Activated T-helper 17 cell treated with anti-CD3 and anti-CD28 coated beads, Interleukin-2, amount 50 U/mL, for 72 hours (primary cell): ENCODE results near the gene ULK3. TPM values are rescaled to one million over a fixed set of nuclear protein-coding genes. Genes with fewer than 3 reads are reported as not detected.
"Not testable (repeated sequence)": the region's sequence is repeated elsewhere in the genome, so short reads cannot be mapped to it uniquely, and the experiment has no call there.

Experiments used
- ATAC-seq: fragments of 150-1000 bp; cut with Tn5 transposase; replicated peaks from 2 replicates; pipeline ENCODE4 v1.10.0; 2021; ENCODE audit warnings: mild to moderate bottlenecking, moderate library complexity
- H3K27ac Mint-ChIP-seq: one replicate; pipeline ENCODE4 v1.8.0; 2022; ENCODE audit warnings: mixed read lengths
- H3K27me3 Mint-ChIP-seq: one replicate; pipeline ENCODE4 v1.8.0; 2022; ENCODE audit warnings: mixed read lengths
- H3K36me3 Mint-ChIP-seq: one replicate; pipeline ENCODE4 v1.8.0; 2022; ENCODE audit warnings: low read depth, mild to moderate bottlenecking, mixed read lengths
- H3K4me1 Mint-ChIP-seq: one replicate; pipeline ENCODE4 v1.8.0; 2022; ENCODE audit warnings: mixed read lengths
- H3K4me3 Mint-ChIP-seq: one replicate; pipeline ENCODE4 v1.8.0; 2022; ENCODE audit warnings: mild to moderate bottlenecking, mixed read lengths
- H3K9me3 Mint-ChIP-seq: one replicate; pipeline ENCODE4 v1.8.0; 2022; ENCODE audit warnings: mixed read lengths
- total RNA-seq, 2 donors: library from RNA; stranded (reverse); gene quantifications; one replicate each; pipeline ENCODE4 v1.2.3, GENCODE V29; 2022

ULK3 gene, protein sequence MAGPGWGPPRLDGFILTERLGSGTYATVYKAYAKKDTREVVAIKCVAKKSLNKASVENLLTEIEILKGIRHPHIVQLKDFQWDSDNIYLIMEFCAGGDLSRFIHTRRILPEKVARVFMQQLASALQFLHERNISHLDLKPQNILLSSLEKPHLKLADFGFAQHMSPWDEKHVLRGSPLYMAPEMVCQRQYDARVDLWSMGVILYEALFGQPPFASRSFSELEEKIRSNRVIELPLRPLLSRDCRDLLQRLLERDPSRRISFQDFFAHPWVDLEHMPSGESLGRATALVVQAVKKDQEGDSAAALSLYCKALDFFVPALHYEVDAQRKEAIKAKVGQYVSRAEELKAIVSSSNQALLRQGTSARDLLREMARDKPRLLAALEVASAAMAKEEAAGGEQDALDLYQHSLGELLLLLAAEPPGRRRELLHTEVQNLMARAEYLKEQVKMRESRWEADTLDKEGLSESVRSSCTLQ
- 10 to 100 TPM; 44.1 to 46.7 TPM for total RNA-seq

DNA sequence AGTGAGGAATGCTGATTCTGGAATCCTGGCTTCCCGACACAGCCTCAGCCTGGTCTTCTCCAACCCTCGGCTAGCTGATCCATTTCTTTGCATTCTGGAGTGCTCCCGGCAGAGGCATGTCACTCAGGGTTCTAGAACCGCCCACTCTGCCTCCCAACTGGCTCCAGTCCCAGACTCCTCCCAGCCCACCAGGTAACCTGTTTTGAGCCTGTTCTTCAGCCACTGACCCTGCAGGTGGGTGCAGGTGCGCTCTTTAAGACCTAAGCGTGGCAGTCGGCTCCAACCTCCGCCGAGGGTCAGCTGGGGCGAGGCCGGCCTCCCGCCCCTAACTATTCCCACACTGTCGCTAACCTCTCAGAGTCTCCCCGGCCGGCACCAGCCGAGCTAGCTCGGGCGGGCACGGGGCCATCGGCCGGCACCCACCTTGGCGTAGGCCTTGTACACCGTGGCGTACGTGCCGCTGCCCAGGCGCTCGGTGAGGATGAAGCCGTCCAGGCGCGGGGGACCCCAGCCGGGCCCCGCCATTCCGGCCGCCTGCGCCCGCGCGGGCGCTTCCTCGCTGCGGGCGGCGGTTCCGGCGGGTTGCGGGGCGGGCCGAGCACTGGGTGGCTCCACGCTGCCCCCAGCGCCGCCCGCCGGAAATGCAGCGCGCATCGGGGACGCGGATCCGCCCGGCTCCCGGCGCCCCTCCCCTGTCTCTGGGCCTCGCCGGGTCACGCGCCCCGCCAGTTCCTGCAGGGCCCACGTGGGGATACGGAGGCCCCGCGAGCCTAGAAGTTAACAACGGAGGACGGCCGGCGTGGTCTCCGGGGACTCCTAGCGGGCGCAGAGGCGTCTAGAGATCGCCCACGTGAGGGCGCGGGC, at the start of gene ULK3:
Gene ULK3, minus strand, starts transcription at position 576 of the 864 bp plus-strand sequence. Its CDS starts 51 bp downstream, at position 525.
- Mint-ChIP-seq H3K4me3 (peak within 1 kb of the TSS; percentile 83), H3K36me3 (peaks cover 63% of the 10 kb centered on the region), H3K27ac (peak within 1 kb of the TSS; percentile 92), H3K27me3 (no peaks in the 10 kb centered on the region), H3K9me3 (no peaks in the 10 kb centered on the region), H3K4me1 (peaks cover 24% of the 10 kb centered on the region)
- peak; percentile 84 for ATAC-seq

DNA sequence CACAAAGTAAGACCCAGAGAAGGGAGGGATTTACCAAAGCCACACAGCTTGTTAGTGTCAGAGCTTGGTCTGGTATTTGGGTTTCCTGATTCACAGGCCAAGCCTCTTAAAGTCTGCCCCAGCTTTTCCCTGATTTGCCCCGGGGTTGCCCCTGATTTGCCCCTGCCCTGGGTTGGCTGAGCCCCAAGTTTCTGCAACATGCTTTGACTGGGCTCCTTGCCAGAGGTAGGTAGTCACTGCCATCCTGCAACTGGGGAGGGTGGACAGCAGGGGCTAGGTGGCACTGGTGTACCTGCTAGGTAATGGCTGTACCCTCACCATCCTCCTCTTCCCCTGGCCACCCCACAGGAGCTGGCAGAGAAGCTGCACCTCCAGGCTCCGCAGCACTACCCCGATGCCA, 49.4 kb upstream of the ULK3 start:
- no peaks in the 10 kb centered on the region for H3K9me3 Mint-ChIP-seq
- H3K27me3 Mint-ChIP-seq: no peaks in the 10 kb centered on the region
- peak overlapping the region; percentile 88 for H3K4me3 Mint-ChIP-seq
- H3K36me3 Mint-ChIP-seq: peaks cover 60% of the 10 kb centered on the region
- ATAC-seq: no peak
- H3K4me1 Mint-ChIP-seq: peaks cover 32% of the 10 kb centered on the region
- H3K27ac Mint-ChIP-seq: no peak overlapping the region

DNA sequence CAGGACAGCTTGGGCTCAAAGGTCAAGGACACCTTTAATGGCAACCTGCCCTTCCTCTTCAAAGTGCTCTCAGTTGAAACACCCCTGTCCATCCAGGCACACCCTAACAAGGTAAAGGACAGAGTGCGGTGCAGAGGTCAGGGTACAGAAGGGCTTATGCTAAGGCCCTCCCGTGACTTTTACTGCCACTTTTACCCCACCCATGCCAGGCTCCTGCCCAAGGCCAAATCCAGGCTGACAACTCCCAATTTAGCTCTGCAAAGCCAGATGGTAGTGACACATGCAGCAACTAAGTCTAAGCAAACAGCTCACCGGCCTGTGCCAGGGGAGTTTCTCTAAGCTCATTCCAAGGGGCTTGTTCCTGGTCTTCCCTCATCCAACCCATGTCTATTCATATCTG, 48.5 kb upstream of the ULK3 start:
- no peaks in the 10 kb centered on the region for H3K27me3 Mint-ChIP-seq
- no peak for ATAC-seq
- no peaks in the 10 kb centered on the region for H3K9me3 Mint-ChIP-seq
- peak overlapping the region; percentile 90 for H3K27ac Mint-ChIP-seq
- H3K4me1 Mint-ChIP-seq: peaks cover 32% of the 10 kb centered on the region
- H3K36me3 Mint-ChIP-seq: peaks cover 54% of the 10 kb centered on the region
- H3K4me3 Mint-ChIP-seq: peak overlapping the region; percentile 88

DNA sequence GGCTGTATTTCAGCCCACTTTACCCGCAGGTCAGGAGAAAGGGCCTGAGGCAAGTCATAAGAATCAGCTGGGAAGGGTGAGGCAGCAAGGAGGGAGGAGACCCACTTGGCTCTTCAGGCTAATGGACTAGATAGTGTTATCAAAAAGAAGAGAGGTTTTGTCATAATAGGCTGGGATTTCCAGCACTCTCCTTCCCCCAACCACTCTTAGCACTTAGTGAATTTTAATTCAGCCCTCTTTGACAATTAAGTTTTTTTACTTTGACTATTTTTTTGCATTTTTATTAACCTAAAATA, 47.7 kb upstream of the ULK3 start:
- Mint-ChIP-seq H3K4me3 (peak overlapping the region; percentile 88), H3K9me3 (no peaks in the 10 kb centered on the region), H3K27me3 (no peaks in the 10 kb centered on the region), H3K36me3 (peaks cover 48% of the 10 kb centered on the region), H3K27ac (peak overlapping the region; percentile 90), H3K4me1 (peaks cover 32% of the 10 kb centered on the region)
- ATAC-seq: no peak

DNA sequence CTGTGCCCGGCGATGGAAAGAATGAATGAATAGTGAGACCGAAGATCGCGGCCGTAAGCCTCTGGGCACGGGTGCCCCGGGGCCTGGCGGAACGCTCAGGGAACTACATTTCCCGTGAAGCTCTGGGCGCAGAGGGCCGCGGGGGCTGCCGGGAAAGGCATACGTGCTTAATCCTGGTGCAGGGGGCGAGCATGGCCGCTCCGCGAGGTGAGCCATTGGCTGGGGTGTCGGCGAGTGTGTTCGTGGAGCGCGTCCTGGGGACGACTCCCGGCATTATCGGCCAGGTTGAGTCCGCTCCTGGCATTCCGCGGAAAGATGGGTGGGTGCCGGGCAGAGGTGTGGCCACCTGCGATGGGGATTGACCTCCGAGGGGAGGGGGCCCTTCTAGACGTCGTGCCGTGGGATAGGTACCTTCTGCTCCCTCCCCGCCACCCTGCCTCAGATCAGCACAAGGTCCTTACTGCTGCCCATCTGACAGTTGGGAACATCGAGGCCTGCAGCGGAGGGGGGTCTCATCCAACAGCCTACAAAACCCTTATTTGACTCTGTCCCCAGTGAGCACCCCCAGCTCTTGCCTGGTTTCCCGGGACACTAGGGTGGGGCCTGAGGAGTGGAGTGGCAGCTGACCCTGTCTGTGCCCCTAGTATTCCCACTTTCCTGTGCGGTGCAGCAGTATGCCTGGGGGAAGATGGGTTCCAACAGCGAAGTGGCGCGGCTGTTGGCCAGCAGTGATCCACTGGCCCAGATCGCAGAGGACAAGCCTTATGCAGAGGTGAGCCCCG, 47.1 kb upstream of the ULK3 start, which contains the start of gene MPI:
Gene MPI, plus strand, starts transcription at position 160 of the 782 bp plus-strand sequence. Its CDS starts 32 bp downstream, at position 192.
- no peaks in the 10 kb centered on the region for H3K27me3 Mint-ChIP-seq
- peak within 1 kb of the TSS; percentile 90 for H3K27ac Mint-ChIP-seq
- peaks cover 44% of the 10 kb centered on the region for H3K36me3 Mint-ChIP-seq
- ATAC-seq: peak; percentile 98
- H3K4me3 Mint-ChIP-seq: peak within 1 kb of the TSS; percentile 88
- no peaks in the 10 kb centered on the region for H3K9me3 Mint-ChIP-seq
- peaks cover 32% of the 10 kb centered on the region for H3K4me1 Mint-ChIP-seq

- Mint-ChIP-seq H3K4me1 (peaks cover 32% of the 10 kb centered on the region), H3K36me3 (peaks cover 44% of the 10 kb centered on the region), H3K27ac (peak overlapping the region; percentile 90), H3K9me3 (no peaks in the 10 kb centered on the region), H3K27me3 (no peaks in the 10 kb centered on the region), H3K4me3 (peak overlapping the region; percentile 88)
- peak; percentile 17 for ATAC-seq
These were observed 46.5 kb upstream of the ULK3 start for GRCh38 chr15:74889390-74889882.

DNA sequence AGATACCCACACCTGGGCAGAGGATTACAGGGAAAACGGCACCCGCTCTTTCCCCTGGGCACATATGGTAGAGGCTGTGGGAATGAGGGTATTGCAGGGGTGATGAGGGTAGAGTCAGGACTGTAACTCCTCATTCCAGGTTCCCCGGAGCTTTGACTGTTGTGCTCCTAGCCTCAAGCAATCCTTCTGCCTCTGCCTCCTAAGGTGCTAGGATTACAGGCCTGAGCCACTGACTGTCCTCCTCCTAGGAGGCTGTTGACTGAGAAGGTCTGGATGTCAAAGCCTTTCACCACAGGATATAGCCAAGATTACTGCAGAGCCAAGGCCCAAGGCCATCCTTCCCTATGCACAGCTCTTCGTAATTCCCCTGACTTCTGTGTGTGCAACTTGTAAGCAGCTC, 45.8 kb upstream of the ULK3 start:
- no peaks in the 10 kb centered on the region for H3K27me3 Mint-ChIP-seq
- H3K4me1 Mint-ChIP-seq: peaks cover 29% of the 10 kb centered on the region
- peak overlapping the region; percentile 90 for H3K27ac Mint-ChIP-seq
- peak overlapping the region; percentile 88 for H3K4me3 Mint-ChIP-seq
- no peak for ATAC-seq
- peaks cover 41% of the 10 kb centered on the region for H3K36me3 Mint-ChIP-seq
- no peaks in the 10 kb centered on the region for H3K9me3 Mint-ChIP-seq

GRCh38 chr15:74887537-74888193, 44.7 kb upstream of the ULK3 start:
- Mint-ChIP-seq H3K36me3 (peaks cover 30% of the 10 kb centered on the region), H3K4me1 (peaks cover 19% of the 10 kb centered on the region)
- not testable (repeated sequence) for ATAC-seq, H3K4me3 Mint-ChIP-seq, H3K27me3 Mint-ChIP-seq, H3K9me3 Mint-ChIP-seq, H3K27ac Mint-ChIP-seq

DNA sequence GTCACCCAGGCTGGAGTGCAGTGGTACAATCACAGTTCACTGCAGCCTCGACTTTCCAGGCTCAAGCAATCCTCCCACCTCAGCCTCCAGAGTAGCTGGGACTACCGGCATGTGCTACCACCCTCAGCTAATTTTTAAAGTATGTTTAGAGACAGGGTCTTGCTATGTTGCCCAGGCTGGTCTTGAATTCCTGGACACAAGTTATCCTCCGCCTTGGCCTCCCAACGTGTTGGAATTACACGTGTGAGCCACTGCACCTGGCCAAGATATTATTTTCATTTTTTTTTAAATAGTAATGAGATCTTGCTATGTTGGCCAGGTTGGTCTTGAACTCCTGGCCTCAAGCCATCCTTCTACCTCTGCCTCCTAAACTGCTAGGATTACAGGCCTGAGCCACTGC, 42.5 kb upstream of the ULK3 start:
- H3K27ac Mint-ChIP-seq: no peak overlapping the region
- H3K4me1 Mint-ChIP-seq: peaks cover 11% of the 10 kb centered on the region
- no peaks in the 10 kb centered on the region for H3K9me3 Mint-ChIP-seq
- no peaks in the 10 kb centered on the region for H3K27me3 Mint-ChIP-seq
- no peak overlapping the region for H3K4me3 Mint-ChIP-seq
- no peak for ATAC-seq
- peaks cover 8% of the 10 kb centered on the region for H3K36me3 Mint-ChIP-seq

- no peak overlapping the region for H3K4me3 Mint-ChIP-seq
- H3K4me1 Mint-ChIP-seq: peaks cover 7% of the 10 kb centered on the region
- H3K9me3 Mint-ChIP-seq: no peaks in the 10 kb centered on the region
- no peaks in the 10 kb centered on the region for H3K36me3 Mint-ChIP-seq
- no peak overlapping the region for H3K27ac Mint-ChIP-seq
- H3K27me3 Mint-ChIP-seq: no peaks in the 10 kb centered on the region
- ATAC-seq: no peak
These were observed 41.7 kb upstream of the ULK3 start for GRCh38 chr15:74884428-74885223.

- Mint-ChIP-seq H3K4me1 (no peaks in the 10 kb centered on the region), H3K27me3 (no peaks in the 10 kb centered on the region), H3K4me3 (no peak overlapping the region), H3K9me3 (no peaks in the 10 kb centered on the region), H3K36me3 (no peaks in the 10 kb centered on the region), H3K27ac (no peak overlapping the region)
- ATAC-seq: no peak
These were observed 39.6 kb upstream of the ULK3 start for GRCh38 chr15:74882528-74882927.

GRCh38 chr15:74878273-74878672, 35.3 kb upstream of the ULK3 start:
- no peak for ATAC-seq
- Mint-ChIP-seq H3K9me3 (no peaks in the 10 kb centered on the region), H3K27ac (no peak overlapping the region), H3K27me3 (no peaks in the 10 kb centered on the region), H3K4me1 (peaks cover 4% of the 10 kb centered on the region), H3K36me3 (no peaks in the 10 kb centered on the region), H3K4me3 (no peak overlapping the region)
